ENCODE measurements around the gene TRABD2B. TPM values are rescaled to one million over a fixed set of nuclear protein-coding genes. Genes with fewer than 3 reads are reported as not detected.

The TRABD2B gene
- total RNA-seq, 1 donor from 2014 or later: 0.92 TPM

DNA sequence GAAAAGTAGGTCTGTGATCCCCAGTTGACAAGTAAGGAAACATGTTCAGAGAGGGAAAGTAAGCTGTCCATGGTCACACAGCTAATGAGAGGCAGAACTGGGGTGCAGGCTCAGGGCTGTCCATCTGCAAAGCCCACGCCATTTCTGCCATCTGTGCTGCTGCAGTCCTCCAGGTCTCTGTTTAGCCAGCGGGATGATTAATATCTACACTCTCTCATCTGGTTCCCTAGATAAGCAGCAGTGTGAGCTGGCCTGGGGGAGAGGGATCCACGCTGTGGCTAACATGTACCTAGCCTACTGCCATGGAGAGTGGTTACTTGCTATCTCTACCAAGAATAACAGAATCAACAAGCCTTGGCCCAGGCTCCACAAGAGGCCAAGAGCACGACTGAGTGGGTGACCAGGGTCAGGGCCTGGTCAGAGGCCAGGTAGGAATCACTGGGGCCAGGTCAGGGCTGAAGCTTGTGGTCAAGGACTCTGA is 75.2 kb downstream of the TRABD2B start:
- ATAC-seq (no peak), DNase-seq (no peak)

DNA sequence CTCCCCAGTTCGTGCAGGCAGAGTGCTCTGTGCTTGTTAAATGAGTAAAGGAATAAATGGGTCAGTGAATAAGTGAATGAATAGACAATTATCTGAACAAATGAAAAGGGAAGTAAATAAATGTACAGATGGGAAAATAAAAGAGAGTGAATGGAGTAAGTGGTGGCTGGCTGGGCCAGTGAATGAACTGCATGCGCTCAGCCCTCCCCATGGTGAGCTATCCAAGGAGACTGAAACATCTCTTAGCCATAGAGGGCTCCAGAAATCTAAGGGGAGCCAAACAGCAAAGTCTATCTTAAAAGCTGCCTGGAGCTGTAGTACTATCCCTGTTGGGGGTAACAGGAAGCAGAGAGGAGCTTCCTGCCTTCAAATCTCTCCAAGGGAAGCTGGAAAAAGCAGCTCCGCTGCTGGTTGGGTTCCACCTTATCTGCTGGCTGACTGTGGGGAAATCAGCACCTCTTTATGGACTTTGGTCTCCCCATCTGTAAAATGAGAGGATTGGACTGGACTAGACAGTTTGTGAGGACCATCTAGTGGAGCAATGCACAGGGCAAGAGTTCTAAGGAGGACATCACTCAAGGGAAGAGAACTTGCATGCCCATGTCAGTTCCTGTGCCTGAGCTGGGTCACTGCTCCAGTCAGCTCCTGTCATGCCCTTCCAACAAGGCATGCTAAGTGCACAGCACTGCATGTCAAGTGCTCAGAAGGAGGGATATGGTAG is 77.9 kb downstream of the TRABD2B start:
- intact Hi-C loops (cut with micrococcal nuclease): no loop called here
- ATAC-seq (no peak), DNase-seq (no peak)

More for the DNA sequence above, 75.2 kb downstream of the TRABD2B start:
- intact Hi-C loops (cut with micrococcal nuclease): no loop called here

DNA sequence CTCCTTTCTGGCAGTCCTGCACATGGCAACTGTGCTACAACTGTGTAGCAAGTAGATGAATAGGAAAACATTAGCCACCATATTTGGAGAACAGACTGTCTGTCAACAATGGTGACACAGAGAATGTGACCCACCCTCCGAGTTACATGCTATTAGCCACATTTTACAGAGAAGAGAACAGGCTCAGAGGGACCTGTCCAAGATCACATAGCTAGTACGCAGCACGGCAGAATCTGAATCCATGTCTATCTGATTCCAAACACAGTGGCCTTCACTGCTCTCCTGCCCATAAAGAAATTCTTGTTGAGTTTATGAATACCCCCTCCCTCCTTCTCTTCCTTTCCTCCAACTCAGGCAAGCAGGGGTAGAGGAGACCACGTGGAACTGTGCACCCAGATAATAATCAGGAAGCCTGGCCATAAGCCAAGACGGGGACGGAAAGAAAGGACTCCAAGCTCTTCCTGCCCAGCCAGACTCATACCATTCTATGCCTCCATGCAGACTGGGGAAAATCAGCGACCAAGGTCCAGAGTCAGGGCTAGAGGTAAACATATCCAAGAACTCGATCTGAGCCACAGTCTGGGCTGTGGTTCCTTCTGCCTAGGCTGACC is 78.8 kb downstream of the TRABD2B start:
- intact Hi-C loops (cut with micrococcal nuclease): no loop called here
- ATAC-seq: no peak
- no peak for DNase-seq

DNA sequence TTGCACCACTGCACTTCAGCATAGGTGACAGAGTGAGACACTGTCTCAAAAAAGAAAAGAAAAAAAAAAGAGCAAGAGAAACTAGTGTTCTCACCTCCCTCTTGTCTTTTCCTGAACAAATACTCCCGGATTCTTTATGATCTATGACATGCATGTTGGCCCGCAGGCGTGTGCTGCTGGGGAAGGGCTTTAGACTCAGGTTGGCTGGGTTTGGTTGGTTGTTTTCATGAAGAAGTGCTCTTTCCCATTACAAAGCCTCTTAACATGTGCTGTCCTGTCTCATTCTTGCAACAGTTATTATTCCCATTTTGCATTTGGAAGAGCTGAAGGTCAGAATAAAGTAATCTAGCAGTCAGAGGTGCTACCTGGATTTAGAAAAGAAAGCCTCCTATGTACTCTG is 79.5 kb downstream of the TRABD2B start:
- DNase-seq (no peak), ATAC-seq (no peak)
- intact Hi-C loops (cut with micrococcal nuclease): no loop called here

DNA sequence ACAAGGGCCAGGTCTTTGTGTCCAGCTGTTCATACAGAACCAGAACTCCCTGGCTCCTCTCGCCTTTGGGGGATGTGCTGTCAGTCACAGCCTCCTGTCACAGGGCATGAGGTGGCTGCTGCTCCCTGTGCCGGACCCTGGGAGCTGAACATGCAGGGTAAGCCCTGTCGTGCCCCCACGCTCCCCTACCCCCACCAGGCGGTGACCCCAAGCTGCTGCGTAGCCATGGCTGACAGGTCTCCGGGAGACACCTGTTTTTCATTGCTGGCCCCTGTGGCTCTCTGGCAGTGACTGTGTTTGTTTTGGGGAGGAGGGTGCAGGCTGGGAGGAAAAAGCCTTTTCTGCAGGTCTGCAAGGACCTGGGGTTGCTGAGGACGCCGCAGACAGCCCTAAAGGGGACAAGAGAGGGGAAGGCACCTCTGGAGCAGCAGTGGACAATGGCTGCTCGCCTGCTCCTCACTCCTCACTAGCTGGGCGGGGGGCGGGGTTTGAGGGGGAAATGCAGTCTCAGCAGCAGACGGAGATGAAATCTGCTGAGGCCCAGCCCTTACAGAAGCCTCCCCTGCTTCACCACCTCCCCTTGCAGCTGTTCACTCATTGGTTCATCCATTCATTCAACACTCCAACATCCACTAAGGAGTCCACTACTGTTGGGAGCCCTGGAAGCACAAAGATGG is 81.4 kb downstream of the TRABD2B start:
- intact Hi-C loops (cut with micrococcal nuclease): no loop called here
- no peak for ATAC-seq
- no peak for DNase-seq

DNA sequence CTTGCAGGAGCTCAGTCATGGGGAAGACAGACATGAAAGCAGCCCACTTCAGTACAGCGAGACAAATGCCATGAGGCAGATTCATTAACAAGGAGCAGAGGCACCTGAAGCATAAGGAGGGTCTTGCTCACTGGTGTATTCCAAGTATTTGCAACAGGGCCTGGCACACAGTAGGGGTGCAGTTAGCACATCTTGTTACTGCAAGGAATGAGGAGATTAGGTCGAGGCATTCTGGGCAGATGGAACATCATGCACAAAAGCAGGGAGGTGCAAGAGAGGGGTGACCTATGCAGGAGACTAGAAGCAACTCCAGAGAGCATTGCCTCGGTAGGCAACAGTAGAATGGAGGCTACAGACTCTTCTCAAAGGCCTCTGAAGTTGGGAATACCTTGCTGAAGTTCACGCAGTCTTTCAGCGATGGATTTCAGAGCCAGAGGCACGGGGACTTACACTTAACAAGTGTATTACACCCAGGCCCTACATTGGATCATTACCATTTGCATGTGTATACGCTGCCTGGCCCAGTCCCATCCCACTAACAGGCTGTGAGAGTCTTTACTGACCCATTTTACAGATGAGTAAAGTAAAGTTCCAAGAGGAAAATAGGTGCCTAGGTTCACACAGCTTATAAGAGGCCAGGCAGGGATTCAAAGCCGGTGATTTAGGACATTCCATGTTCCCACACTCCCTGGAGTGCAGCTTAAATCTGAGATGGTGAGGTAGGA is 82.1 kb downstream of the TRABD2B start:
- ATAC-seq (no peak), DNase-seq (no peak)
- intact Hi-C loops (cut with micrococcal nuclease): no loop called here

DNA sequence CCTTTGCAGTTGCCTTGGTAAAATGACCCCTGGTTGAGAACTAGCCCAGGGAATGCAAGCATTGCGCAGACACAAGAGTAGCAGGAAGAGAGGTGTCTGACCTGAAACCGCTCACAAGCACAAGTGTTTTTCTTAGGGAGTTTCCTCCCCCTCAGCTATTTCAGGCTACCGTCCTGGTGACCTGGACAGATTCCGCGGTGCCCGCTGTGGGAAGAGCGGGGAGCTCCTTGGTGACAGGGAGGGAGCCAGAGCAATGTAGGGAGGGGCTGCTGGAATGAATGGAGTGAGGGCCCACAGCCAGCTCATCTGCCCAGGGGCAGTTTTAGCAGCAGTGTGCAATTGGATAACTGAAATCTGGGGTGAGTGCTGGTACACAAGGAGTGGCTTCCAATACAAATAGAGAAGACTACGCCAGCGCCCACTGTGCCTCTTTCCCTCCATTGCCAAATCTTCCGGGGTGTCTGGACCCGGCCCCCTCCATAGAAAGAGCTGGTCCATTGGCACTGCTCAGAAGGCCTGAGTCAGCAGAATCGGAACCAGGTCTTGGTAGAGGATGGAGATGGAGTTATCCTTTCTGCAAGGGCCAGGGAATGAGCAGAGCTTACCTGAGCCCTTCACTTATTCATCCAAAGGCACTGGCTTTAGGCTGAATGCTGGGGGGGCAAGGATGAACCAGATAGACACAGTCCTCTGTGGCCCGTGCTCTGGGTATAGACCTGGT is 82.8 kb downstream of the TRABD2B start:
- intact Hi-C loops (cut with micrococcal nuclease): no loop called here
- ATAC-seq: no peak
- DNase-seq: no peak

DNA sequence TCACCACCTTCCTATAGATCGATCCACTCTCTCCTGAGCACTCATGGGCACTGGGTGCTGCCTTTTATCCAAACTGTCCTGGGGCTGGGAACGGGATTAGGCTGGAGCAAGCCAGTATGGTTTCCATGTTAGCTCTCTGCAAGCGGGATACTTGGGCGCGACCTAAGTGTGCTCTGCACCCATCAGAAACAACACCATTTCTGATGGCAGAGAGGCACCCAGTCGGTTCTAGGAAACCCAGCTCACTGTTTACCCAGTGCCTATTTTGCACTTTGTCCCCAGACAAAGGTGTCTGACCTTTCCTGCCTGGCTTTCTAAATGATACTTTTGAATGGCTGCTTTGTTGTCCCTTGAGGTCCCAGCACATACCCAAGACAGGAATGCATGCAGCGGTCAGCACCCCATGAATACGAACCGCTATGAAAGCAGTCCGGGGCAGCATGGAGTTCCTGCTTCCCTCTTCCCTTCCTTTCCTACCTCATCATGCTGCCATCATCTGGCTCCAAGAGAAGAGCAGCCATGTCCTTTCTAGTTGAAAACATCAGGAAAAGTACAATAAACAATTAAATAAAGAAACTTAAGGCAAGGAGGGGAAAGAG is 83.9 kb downstream of the TRABD2B start:
- intact Hi-C loops (cut with micrococcal nuclease): no loop called here
- ATAC-seq (no peak), DNase-seq (no peak)

DNA sequence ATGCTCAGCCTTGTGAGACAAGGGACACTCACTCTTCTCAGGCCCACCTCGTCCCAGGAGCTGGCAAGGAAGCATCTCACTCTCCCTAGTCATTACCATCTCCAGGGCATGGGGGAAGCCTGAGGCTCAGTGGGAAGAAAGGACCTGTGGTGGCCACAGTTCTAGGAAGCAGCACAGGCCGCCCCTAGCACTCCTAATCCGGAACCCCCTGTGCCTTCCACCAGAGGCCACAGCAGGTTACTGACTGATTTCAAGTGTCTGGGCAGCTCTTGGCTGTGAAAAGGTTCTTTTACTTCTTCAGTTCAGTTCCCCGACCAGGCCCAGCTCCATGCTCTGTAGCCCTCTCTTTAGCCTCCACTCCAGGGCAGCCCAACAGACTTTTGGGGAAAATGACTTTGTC is 84.4 kb downstream of the TRABD2B start:
- DNase-seq: no peak
- ATAC-seq: no peak
- intact Hi-C loops (cut with micrococcal nuclease): no loop called here

DNA sequence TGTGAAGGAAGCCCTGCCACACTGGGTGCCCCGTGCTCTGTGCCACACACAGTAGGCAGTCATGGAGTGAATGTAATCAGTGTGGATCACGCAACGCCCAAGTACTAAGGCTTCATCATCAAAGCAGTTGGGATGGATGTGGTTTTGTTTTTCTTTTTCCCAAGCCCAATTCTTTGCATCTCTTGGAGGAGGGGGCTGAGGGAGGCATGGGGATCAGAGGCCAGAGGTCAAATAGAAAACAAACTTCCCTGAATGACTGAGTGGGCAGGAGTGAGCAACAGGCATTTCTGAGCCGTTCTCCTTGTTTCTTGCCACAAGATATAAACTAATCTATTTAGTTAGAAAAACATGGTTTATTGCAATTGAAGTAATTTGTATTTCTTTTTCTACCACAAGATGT is 85.3 kb downstream of the TRABD2B start:
- intact Hi-C loops (cut with micrococcal nuclease): no loop called here
- no peak for ATAC-seq
- no peak for DNase-seq

DNA sequence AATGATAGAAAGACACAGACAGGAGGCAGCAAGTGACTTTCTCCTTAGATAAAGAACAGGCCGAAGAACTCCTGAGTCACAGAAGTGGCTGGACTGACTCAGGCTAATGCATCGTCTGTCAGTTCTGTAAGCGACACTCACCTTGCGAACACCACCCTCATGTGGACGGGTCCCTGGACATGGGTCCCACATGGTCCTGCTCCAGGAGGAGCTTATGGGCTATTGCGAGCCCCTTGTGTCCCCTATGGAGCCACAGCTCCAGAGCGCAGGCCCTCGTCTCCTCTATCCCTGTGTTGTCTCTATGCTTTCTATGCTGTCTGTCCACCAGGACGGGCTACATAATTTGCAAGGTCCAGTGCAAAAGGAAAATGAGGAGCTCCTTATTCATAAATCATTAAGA is 85.8 kb downstream of the TRABD2B start:
- intact Hi-C loops (cut with micrococcal nuclease): no loop called here
- no peak for DNase-seq
- no peak for ATAC-seq

DNA sequence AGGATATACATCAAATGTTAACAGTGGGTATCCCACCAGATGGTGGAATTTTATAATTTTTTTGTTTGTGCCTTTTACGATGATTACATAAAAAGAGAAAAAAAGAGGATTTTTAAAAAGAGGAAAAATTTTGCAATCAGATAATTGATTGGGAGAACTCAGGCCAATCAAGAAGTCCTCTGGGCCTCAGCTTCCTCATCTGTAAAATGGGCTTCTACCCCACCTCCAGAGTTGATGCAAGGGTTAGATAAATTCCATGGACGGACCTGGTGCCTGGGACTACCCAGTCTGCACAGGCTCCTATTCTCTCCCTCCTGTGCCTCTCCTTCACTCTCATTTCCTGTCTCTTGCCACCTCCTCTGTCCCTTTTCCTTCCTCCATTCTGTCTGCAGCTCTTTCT is 88.9 kb downstream of the TRABD2B start:
- DNase-seq: no peak
- intact Hi-C loops (cut with micrococcal nuclease): no loop called here
- ATAC-seq: no peak

DNA sequence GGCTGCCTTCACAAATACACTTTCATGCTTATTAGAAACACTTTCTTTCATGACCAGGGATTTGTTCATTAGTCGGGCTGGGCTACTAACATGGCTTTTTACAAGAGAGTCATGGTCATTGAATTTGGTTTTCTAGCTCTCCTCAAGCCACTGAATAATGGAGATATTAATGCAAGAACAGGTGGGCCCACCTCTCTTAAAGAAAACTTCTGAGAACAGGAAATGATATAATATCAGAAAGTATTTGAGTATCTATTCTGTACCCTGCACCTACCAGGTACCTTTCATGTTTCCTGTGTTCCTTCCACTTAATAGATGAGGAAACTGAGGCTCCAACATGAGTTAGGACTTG is 90.0 kb downstream of the TRABD2B start:
- no peak for ATAC-seq
- intact Hi-C loops (cut with micrococcal nuclease): no loop called here

DNA sequence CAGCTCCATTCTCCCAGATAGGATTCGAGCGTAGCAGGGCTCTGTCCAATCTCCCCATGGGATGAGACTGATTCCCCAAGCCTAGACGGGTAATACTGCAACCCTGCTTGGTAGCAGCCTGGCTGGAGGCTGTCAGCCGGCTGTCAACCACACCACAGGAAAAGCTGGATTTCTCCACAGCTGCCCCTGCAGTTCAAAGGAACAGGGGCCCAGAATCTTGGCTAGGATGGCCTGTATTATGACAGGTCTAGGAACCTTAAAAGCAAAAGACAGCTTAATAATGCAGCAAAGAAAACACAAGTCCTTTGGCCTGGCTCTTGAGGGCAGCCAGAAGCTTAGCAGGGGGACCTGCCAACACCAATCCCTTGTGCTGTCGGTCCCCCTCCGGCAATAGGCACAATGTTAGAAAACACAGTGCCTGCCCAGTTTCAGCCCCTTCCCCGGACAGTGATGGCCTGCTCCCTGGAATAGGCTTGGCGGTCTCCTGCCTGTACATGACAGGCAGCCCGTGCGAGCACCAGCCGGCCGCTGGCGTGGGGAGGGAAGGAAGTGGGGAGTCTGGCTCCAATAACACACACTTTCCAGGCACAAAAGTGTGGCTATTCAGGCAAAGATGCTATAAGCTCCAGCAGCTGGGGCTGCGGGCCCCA is 90.5 kb downstream of the TRABD2B start:
- intact Hi-C loops (cut with micrococcal nuclease): no loop called here
- ATAC-seq (no peak), DNase-seq (no peak)

More for the DNA sequence above, 90.0 kb downstream of the TRABD2B start:
- no peak for DNase-seq

DNA sequence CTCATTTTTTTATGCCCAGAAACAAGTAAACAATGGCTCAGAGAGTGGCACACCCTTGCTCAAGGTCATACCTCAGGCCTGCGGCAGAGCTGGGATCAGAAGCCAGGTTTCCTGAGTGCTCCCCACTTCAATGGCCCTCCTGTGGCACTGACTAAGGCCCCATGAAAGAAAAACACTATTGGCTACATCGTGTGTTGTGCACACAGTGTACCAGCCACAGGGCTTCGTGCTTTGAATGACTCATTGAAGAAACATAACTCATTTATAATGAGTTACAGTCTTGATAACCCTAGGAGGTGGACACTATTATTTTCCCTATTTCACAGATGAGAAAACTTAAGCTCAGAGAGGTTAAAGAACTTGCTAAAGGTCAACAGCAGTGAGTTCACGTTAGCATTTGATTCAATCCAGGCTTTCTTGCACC is 91.2 kb downstream of the TRABD2B start:
- DNase-seq (no peak), ATAC-seq (peak; percentile 40)
- intact Hi-C loops (cut with micrococcal nuclease): no loop called here

DNA sequence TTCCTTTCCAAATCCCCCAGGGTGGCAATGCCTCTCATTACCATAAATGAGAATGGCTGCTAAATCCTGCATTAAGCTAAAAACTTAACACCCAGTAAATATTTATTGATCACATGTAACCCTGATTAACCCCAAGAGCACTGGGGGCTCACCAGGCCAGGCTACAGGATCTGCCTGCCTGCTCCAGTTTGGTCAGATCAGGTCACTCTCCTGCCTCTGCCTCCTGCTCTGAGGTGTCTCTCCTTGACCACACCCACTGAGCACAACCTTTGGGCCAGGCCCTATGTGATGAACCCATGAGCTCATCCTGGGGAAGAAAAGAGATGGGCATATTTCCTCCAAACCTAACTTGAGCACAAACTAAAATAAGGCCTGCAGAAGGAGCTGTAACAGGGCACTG is 93.5 kb downstream of the TRABD2B start:
- DNase-seq (no peak), ATAC-seq (no peak)
- intact Hi-C loops (cut with micrococcal nuclease): no loop called here

DNA sequence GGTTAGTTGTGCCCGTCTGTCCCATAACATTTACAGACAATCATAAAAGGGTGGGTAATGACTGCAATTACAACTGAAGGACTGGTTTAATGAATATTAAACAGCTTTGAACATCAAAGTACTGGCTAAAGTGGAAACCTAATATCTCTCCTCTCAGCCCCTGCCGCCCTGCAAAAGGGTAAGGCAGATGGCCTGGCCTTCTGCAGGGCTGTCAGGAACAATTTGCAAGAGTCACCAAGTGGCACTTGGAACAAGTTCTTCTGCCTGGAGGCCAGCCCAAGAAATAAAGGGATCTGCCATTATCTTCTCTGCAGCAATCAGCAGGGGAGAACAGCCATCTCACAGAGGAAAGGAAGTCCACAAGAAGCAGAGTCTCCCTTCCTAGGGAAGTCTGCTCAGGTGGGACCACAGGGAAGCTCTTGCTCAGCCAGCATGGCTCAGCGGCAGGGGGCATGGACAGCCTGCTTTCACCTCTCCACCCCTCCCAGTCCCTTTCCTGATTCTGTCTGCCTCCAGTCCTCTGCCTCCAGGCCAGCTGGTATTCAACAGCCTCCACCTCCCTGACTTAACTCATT is 96.1 kb downstream of the TRABD2B start:
- ATAC-seq: no peak
- intact Hi-C loops (cut with micrococcal nuclease): no loop called here
- DNase-seq: no peak

Measured in left ventricle myocardium superior (tissue), 1 donor.